Epithelial cell of esophagus (primary cell): ENCODE results near the gene SLMAP.

Source experiments
- DNase-seq: peaks from one replicate; pipeline ENCODE4 v3.0.0; 2010; ENCODE audit warnings: low read depth
- H3K4me3 ChIP-seq: 2 replicates; pipeline ENCODE4 v1.5.1; 2011; ENCODE audit warnings: mild to moderate bottlenecking, low read length, control low read depth
- TF ChIP-seq, protein P1 (sequence below): IDR thresholded peaks from 2 replicates; pipeline ENCODE4 v1.5.1; 2011; ENCODE audit warnings: low read depth, mild to moderate bottlenecking, low read length, control low read depth, inconsistent platforms; ENCODE audit not compliant: insufficient read depth; ENCODE audit errors: missing control alignments

The SLMAP gene

DNA sequence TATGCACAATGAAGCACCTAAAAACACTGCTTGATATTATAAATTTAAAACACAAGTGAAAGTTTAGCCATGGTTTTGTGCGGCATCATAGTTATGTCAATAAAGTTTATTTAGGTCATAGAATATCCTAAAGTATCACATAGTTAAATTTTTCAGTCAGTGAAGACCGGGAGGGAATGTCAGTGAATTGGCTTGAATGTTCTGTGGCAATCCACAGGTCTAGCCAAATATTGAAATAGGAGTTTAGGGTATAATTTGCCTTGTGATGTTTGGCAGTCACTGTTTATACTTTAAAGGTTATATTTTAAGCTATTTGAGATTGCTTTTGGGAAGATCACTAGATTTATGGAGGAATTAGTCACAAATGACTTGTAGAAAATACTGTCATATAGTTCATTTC lies 172.4 kb downstream of the SLMAP start:
- TF ChIP-seq, protein P1, sequence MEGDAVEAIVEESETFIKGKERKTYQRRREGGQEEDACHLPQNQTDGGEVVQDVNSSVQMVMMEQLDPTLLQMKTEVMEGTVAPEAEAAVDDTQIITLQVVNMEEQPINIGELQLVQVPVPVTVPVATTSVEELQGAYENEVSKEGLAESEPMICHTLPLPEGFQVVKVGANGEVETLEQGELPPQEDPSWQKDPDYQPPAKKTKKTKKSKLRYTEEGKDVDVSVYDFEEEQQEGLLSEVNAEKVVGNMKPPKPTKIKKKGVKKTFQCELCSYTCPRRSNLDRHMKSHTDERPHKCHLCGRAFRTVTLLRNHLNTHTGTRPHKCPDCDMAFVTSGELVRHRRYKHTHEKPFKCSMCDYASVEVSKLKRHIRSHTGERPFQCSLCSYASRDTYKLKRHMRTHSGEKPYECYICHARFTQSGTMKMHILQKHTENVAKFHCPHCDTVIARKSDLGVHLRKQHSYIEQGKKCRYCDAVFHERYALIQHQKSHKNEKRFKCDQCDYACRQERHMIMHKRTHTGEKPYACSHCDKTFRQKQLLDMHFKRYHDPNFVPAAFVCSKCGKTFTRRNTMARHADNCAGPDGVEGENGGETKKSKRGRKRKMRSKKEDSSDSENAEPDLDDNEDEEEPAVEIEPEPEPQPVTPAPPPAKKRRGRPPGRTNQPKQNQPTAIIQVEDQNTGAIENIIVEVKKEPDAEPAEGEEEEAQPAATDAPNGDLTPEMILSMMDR, result no peak
- H3K4me3 ChIP-seq, result no peak overlapping the region
- DNase-seq, result no peak

- no peak overlapping the region for H3K4me3 ChIP-seq
- DNase-seq, result no peak
- TF ChIP-seq, protein P1, result no peak
Observed at GRCh38 chr3:57929988-57930387, 173.9 kb downstream of the SLMAP start.

DNA sequence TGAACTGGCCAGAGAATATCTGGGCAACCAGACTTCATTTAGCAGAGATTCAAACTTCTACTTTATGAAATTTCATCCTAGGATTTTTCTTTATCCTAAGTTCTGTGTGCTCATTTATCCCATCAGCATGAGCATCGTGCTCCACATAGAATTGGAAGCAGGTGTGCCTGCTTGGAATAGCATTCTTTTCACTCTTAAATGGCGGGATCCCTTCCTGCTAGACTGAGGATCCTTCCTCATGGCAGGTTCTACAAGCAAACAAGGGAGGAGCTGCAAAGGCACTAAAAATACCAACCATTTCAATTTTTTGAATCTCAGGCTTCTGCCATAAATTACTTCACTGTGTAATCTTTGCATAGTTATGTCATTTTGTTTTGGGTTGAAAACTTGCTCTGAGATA lies 177.5 kb downstream of the SLMAP start:
- TF ChIP-seq, protein P1, result no peak
- no peak for DNase-seq
- no peak overlapping the region for H3K4me3 ChIP-seq

- H3K4me3 ChIP-seq, result no peak overlapping the region
- TF ChIP-seq, protein P1, result no peak
- DNase-seq, result no peak
Observed at GRCh38 chr3:57934373-57934772, 178.3 kb downstream of the SLMAP start.

DNA sequence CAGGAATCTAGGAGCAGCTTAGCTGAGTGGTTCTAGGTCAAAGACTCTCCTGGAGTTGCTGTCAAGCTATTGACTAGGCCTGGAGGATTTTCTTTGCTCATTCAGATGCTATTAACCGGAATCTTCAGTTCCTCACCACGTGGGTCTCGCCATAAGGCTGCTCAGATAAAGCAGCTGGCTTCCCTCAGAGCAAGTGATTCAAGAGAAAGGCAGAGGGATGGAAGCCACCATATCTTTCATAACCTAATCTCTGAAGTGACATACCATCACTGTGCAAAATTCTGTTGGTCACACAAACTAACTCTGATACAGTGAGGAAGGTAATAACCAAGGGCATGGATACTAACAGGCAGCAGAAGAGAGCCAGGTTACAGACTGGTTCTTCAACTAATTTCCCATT lies 179.4 kb downstream of the SLMAP start:
- TF ChIP-seq, protein P1, result no peak
- no peak for DNase-seq
- H3K4me3 ChIP-seq, result no peak overlapping the region

GRCh38 chr3:57937092-57937491 lies 181.0 kb downstream of the SLMAP start:
- H3K4me3 ChIP-seq, result no peak overlapping the region
- DNase-seq, result no peak
- TF ChIP-seq, protein P1, result no peak

DNA sequence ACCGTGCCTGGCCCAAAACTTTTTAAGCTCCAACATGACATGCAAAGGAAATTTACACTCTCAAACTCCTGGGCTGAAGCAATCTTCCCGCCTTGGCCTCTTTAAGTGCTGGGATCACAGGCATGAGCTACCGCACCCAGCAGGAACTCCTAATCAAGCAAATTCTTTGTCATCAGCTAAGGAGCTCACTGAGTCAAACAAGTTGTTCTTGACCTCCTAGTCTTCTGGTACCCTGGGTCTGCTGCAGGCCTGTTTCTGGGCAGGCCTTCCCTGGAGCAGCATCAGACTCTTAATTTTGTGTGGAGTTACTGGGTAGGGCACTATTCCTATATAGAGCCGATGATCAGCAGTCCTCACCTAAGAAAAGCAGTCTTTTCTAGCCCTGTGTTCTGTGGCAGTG lies 183.7 kb downstream of the SLMAP start:
- no peak overlapping the region for H3K4me3 ChIP-seq
- peak; percentile 41 for DNase-seq
- TF ChIP-seq, protein P1, result no peak
